Measurements from ENCODE around the gene TNRC18.

Gene TNRC18

DNA sequence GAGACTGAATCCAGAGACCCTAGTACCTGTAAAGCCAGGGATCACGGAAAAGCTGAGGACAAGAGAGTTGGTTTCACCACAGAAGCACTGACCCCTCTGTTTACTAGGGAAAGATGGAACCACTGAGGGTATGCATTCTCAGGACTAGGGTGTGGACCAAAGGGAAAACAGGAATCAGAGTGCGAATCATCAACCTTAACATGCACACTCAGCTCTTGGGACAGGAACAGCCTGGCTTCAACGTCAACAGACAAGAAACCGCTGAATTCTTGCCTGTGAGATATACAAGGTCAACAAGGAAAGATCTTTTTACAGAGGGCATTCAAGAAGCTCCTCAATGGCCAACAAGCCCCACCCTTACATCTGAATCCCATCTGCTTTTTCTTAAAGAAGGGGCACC lies 14.9 kb downstream of the TNRC18 start:
- Histone ChIP-seq H3K27ac (ENCODE audit: low read length) (no peak overlapping the region), H3K4me3 (ENCODE audit: low read depth in 1 of 2, low read length in 2 of 2) (no peak overlapping the region), H2AFZ (ENCODE audit: low read depth, low read length) (no peak overlapping the region), H3K4me2 (ENCODE audit: insufficient read depth, low read length) (no peak overlapping the region), H3K9me3 (ENCODE audit: insufficient read depth, low read length, severe bottlenecking) (no peaks in the 10 kb centered on the region), H3K9ac (ENCODE audit: low read depth, low read length) (no peak overlapping the region), H3K4me1 (ENCODE audit: insufficient read depth, low read length) (no peaks in the 10 kb centered on the region), H4K20me1 (ENCODE audit: insufficient read depth, low read length) (peaks cover 3% of the 10 kb centered on the region; the same call in 1 of the 2 replicates), H3K27me3 (ENCODE audit: insufficient read depth, low read length, poor library complexity) (no peaks in the 10 kb centered on the region), H3K79me2 (ENCODE audit: insufficient read depth, low read length) (no peaks in the 10 kb centered on the region), H3K36me3 (ENCODE audit: insufficient read depth, low read length) (no peaks in the 10 kb centered on the region)
- DNase-seq (no peak), ATAC-seq (ENCODE audit: insufficient read depth, low read depth) (no peak)
- TF ChIP-seq CTCF (IDR thresholded peaks at IDR 0.05; ENCODE audit: borderline replicate concordance, extremely low read depth, low read length, poor library complexity, severe bottlenecking) (no peak), EZH2 (IDR thresholded peaks at IDR 0.05; ENCODE audit: borderline replicate concordance, low read depth, low read length, severe bottlenecking) (no peak)

DNA sequence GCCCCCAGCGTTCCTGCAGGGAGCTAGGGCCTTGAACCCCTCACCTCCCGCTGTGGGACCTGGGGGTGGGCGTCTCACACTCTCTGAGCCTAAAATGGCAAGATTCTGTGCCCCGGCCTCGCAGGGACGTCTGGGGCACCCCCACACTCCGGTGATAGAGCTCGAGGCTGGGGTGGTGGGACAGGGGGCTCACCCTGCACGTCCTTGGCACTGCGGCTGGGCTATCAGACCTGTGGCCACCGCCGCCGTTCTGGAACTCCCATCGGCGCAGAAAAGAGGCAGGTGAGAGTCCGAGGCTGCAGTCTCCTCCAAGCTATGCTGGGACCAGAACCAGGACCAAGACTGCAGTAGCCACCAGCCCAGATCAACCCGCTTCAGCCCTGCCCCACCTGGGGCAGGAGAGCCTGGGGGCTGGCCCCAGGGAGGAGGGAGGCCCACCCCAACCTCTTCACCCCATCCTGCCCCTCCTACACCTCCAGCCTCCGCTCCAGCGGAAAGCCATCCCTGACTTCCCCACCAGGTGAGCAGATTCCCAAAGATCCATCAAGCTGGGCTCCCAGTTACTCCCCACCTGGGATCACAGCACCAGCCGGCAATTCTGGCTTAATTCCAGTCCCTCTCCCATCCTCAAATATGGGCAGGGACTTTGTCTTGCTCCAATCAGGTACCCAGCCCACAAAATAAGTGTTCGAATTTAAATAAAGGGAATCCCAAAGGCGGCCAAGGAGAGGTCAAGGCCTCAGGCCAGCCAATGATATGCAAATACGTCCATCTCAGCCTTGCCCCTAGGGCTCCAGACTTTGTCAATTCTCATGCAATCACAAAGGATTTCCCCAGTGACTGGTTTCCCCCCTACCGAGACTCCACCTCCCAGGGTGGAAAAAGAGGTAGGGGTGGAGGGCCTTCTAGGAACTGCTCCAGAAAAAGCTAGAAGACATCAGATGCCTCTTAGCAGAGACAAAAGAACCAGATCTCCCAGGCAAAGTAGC lies 16.4 kb downstream of the TNRC18 start:
- H2AFZ ChIP-seq (ENCODE audit: low read depth, low read length): no peak overlapping the region
- no peak overlapping the region for H3K4me3 ChIP-seq (ENCODE audit: low read depth in 1 of 2, low read length in 2 of 2)
- no peaks in the 10 kb centered on the region for H3K4me1 ChIP-seq (ENCODE audit: insufficient read depth, low read length)
- no peaks in the 10 kb centered on the region for H3K9me3 ChIP-seq (ENCODE audit: insufficient read depth, low read length, severe bottlenecking)
- ATAC-seq (ENCODE audit: insufficient read depth, low read depth) (no peak), DNase-seq (no peak)
- H4K20me1 ChIP-seq (ENCODE audit: insufficient read depth, low read length): no peaks in the 10 kb centered on the region
- no peaks in the 10 kb centered on the region for H3K36me3 ChIP-seq (ENCODE audit: insufficient read depth, low read length)
- H3K79me2 ChIP-seq (ENCODE audit: insufficient read depth, low read length): no peaks in the 10 kb centered on the region
- H3K27ac ChIP-seq (ENCODE audit: low read length): no peak overlapping the region
- no peak overlapping the region for H3K9ac ChIP-seq (ENCODE audit: low read depth, low read length)
- no peaks in the 10 kb centered on the region for H3K27me3 ChIP-seq (ENCODE audit: insufficient read depth, low read length, poor library complexity)
- no peak for TF ChIP-seq CTCF (IDR thresholded peaks at IDR 0.05; ENCODE audit: borderline replicate concordance, extremely low read depth, low read length, poor library complexity, severe bottlenecking)
- TF ChIP-seq EZH2 (IDR thresholded peaks at IDR 0.05; ENCODE audit: borderline replicate concordance, low read depth, low read length, severe bottlenecking): no peak
- H3K4me2 ChIP-seq (ENCODE audit: insufficient read depth, low read length): no peak overlapping the region

DNA sequence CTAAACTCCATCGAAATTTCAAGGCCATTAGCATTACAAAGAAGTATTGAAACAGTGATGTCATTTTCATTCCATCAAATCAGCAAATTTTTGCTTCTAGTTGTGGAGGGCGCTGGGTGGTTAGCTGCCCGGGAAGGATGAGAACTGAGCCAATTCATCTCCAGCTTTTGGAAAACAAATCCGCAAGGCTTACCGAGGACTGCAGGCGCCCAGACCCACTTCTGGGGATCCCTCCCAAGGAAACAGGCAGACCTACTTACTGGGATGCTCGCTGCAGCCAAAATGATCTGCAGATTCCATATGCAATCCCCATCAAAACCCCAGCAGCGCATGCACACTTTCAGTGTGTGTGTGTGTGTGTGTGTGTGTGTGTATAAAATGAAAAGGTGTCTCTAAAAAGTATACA lies 19.2 kb downstream of the TNRC18 start:
- Histone ChIP-seq H3K36me3 (ENCODE audit: insufficient read depth, low read length) (no peaks in the 10 kb centered on the region), H3K79me2 (ENCODE audit: insufficient read depth, low read length) (no peaks in the 10 kb centered on the region), H3K9me3 (ENCODE audit: insufficient read depth, low read length, severe bottlenecking) (no peaks in the 10 kb centered on the region), H2AFZ (ENCODE audit: low read depth, low read length) (no peak overlapping the region), H3K27me3 (ENCODE audit: insufficient read depth, low read length, poor library complexity) (no peaks in the 10 kb centered on the region), H3K4me2 (ENCODE audit: insufficient read depth, low read length) (no peak overlapping the region), H3K9ac (ENCODE audit: low read depth, low read length) (no peak overlapping the region), H3K4me1 (ENCODE audit: insufficient read depth, low read length) (no peaks in the 10 kb centered on the region), H4K20me1 (ENCODE audit: insufficient read depth, low read length) (no peaks in the 10 kb centered on the region), H3K4me3 (ENCODE audit: low read depth in 1 of 2, low read length in 2 of 2) (no peak overlapping the region), H3K27ac (ENCODE audit: low read length) (no peak overlapping the region)
- TF ChIP-seq CTCF (IDR thresholded peaks at IDR 0.05; ENCODE audit: borderline replicate concordance, extremely low read depth, low read length, poor library complexity, severe bottlenecking) (no peak), EZH2 (IDR thresholded peaks at IDR 0.05; ENCODE audit: borderline replicate concordance, low read depth, low read length, severe bottlenecking) (no peak)
- DNase-seq: no peak
- no peak for ATAC-seq (ENCODE audit: insufficient read depth, low read depth)

Data from DND-41 (cell line).